HepG2 (cell line): Measurements from ENCODE around the gene ADSS1. TPM values are rescaled to one million over a fixed set of nuclear protein-coding genes. Genes with fewer than 3 reads are reported as not detected.

Experiments
- AGO2 ChIP-seq: fragments of 200-400 bp; formaldehyde crosslinking; optimal IDR thresholded peaks from 2 replicates; pipeline ENCODE3; 2017; ENCODE audit warnings: mild to moderate bottlenecking, low read depth, low read length, moderate library complexity
- CTCF ChIP-seq: sonication (generic); formaldehyde crosslinking; IDR thresholded peaks from 2 replicates; pipeline ENCODE4 v1.5.0; 2020; ENCODE audit warnings: mild to moderate bottlenecking, missing genetic modification reagents, moderate library complexity
- ERF ChIP-seq: IDR thresholded peaks from 2 replicates; pipeline ENCODE4 v1.6.1; 2018; ENCODE audit warnings: missing biosample characterization, missing genetic modification reagents
- GATAD2A ChIP-seq: IDR thresholded peaks from 2 replicates; pipeline ENCODE4 v1.6.1; 2016
- HDAC2 ChIP-seq: sonication (generic); formaldehyde crosslinking; IDR thresholded peaks from 2 replicates; pipeline ENCODE4 v1.4.0; 2020; ENCODE audit warnings: missing genetic modification reagents
- HOMEZ ChIP-seq: IDR thresholded peaks from 2 replicates; pipeline ENCODE4 v1.6.1; 2016; ENCODE audit warnings: low read depth
- HOXA3 ChIP-seq: sonication (generic); formaldehyde crosslinking; IDR thresholded peaks from 2 replicates; pipeline ENCODE4 v1.5.0; 2020; ENCODE audit warnings: missing genetic modification reagents
- LCORL ChIP-seq, 2 experiments: fragments of 450-650 bp in 1 of 2; sonication (generic) in 1 of 2; formaldehyde crosslinking in 1 of 2; IDR thresholded peaks; 2 replicates each; pipeline versions ENCODE4 v1.5.0 to v1.6.1; 2017 to 2020; ENCODE audit warnings: antibody characterized with exemption in 1 of 2, missing genetic modification reagents in 1 of 2
- NCOA5 ChIP-seq: sonication (generic); formaldehyde crosslinking; IDR thresholded peaks from 2 replicates; pipeline ENCODE4 v1.4.0; 2020; ENCODE audit warnings: missing genetic modification reagents
- NR2F1 ChIP-seq, 2 experiments: fragments of 450-650 bp in 1 of 2; formaldehyde crosslinking in 1 of 2; IDR thresholded peaks; 2 replicates each; pipeline versions ENCODE4 v1.5.0 to v1.6.1; 2016 to 2020; ENCODE audit warnings: mild to moderate bottlenecking in 1 of 2, missing compliant biosample characterization in 1 of 2, missing genetic modification reagents in 1 of 2, moderate library complexity in 1 of 2
- POLR2G ChIP-seq: fragments of 200-400 bp; formaldehyde crosslinking; IDR thresholded peaks from 2 replicates; pipeline ENCODE4 v1.6.1; 2018; ENCODE audit warnings: mild to moderate bottlenecking, low read depth, low read length, moderate library complexity
- SP5 ChIP-seq: IDR thresholded peaks from 2 replicates; pipeline ENCODE4 v1.6.1; 2016; ENCODE audit warnings: low read depth, borderline replicate concordance
- TEAD3 ChIP-seq: optimal IDR thresholded peaks from 2 replicates; pipeline ENCODE3; 2016; ENCODE audit warnings: borderline replicate concordance
- TGIF2 ChIP-seq: IDR thresholded peaks from 2 replicates; pipeline ENCODE4 v1.6.1; 2016; ENCODE audit warnings: control low read depth, missing compliant biosample characterization
- THRA ChIP-seq: sonication (generic); formaldehyde crosslinking; IDR thresholded peaks from 2 replicates; pipeline ENCODE4 v1.4.0; 2020; ENCODE audit warnings: missing genetic modification reagents, borderline replicate concordance
- XRCC5 ChIP-seq: fragments of 200-400 bp; formaldehyde crosslinking; optimal IDR thresholded peaks from 2 replicates; pipeline ENCODE3; 2017; ENCODE audit warnings: mild to moderate bottlenecking, low read length
- ZBTB20 ChIP-seq: sonication (generic); formaldehyde crosslinking; IDR thresholded peaks from 2 replicates; pipeline ENCODE4 v1.8.1; 2023; ENCODE audit warnings: missing genetic modification reagents, low read depth, mild to moderate bottlenecking, borderline replicate concordance
- ZBTB38 ChIP-seq: sonication (generic); formaldehyde crosslinking; IDR thresholded peaks from 2 replicates; pipeline ENCODE4 v1.5.1; 2020; ENCODE audit warnings: mild to moderate bottlenecking, missing genetic modification reagents
- ZC3H4 ChIP-seq: sonication (generic); formaldehyde crosslinking; IDR thresholded peaks from 2 replicates; pipeline ENCODE4 v1.4.0; 2020; ENCODE audit warnings: missing genetic modification reagents, borderline replicate concordance
- ZFY ChIP-seq: sonication (generic); formaldehyde crosslinking; IDR thresholded peaks from 2 replicates; pipeline ENCODE4 v1.4.0; 2020; ENCODE audit warnings: missing genetic modification reagents
- ZNF468 ChIP-seq: sonication (generic); formaldehyde crosslinking; IDR thresholded peaks from 2 replicates; pipeline ENCODE4 v1.8.0; 2022; ENCODE audit warnings: mild to moderate bottlenecking, moderate library complexity, missing genetic modification reagents
- ZNF552 ChIP-seq: sonication (generic); formaldehyde crosslinking; IDR thresholded peaks from 2 replicates; pipeline ENCODE4 v1.9.0; 2022; ENCODE audit warnings: missing genetic modification reagents, mild to moderate bottlenecking, borderline replicate concordance
- ZNF558 ChIP-seq: sonication (generic); formaldehyde crosslinking; IDR thresholded peaks from 2 replicates; pipeline ENCODE4 v1.9.0; 2022; ENCODE audit warnings: mild to moderate bottlenecking, missing genetic modification reagents, borderline replicate concordance
- ZNF780A ChIP-seq: sonication (generic); formaldehyde crosslinking; IDR thresholded peaks from 2 replicates; pipeline ENCODE4 v1.8.0; 2022; ENCODE audit warnings: mild to moderate bottlenecking, missing genetic modification reagents, moderate library complexity
- ZNF83 ChIP-seq: sonication (generic); formaldehyde crosslinking; IDR thresholded peaks from 2 replicates; pipeline ENCODE4 v1.4.0; 2020; ENCODE audit warnings: missing genetic modification reagents, mild to moderate bottlenecking, borderline replicate concordance
- ZNF883 ChIP-seq: sonication (generic); formaldehyde crosslinking; IDR thresholded peaks from 2 replicates; pipeline ENCODE4 v1.5.1; 2020; ENCODE audit warnings: mild to moderate bottlenecking, missing genetic modification reagents; ENCODE audit errors: not compliant biosample characterization
- polyA plus RNA-seq, 8 experiments: library from polyadenylated mRNA; depleted of rRNA in 3 of 8; stranded (reverse) in 7 of 8; unstranded in 1 of 8; fragments of >200 nt; fragmentation: Illumina TruSeq in 4 of 8; extraction: Trizol in 4 of 8; gene quantifications; 2 replicates each; pipeline versions ENCODE4 v1.2.1 to v1.2.3, GENCODE V29; 2011 to 2016; ENCODE audit warnings: low read depth in 4 of 8, missing spikeins in 1 of 8, mixed read lengths in 1 of 8; ENCODE audit not compliant: insufficient read depth in 1 of 8
- total RNA-seq, 5 experiments: library from RNA; depleted of rRNA; stranded (reverse); fragments of >200 nt; fragmentation: Illumina TruSeq; extraction: Trizol; gene quantifications; 2 replicates each; pipeline ENCODE4 v1.2.3, GENCODE V29; 2016; ENCODE audit warnings: low read depth in 1 of 5

Gene ADSS1
- total and polyA plus RNA-seq, 2 of the 13 experiments (the other 11 are each of a cell fraction or from before 2014, with no cell fraction given): 1.0 to 36.7 TPM

GRCh38 chr14:104749111-104749649, 25.2 kb downstream of the ADSS1 start (continued):
- TF ChIP-seq HOMEZ: peak; percentile 66; the same call in 1 of the 2 replicates
- TF ChIP-seq ZBTB38: peak; percentile 76; the same call in 1 of the 2 replicates
- no peak for TF ChIP-seq ZNF558 (CRISPR knock-in tag)
- TF ChIP-seq POLR2G: peak; percentile 54; the same call in 1 of the 2 replicates
- TF ChIP-seq THRA (CRISPR knock-in tag): peak; percentile 29; the same call in 1 of the 2 replicates
- 0 out of 2 replicates have a peak, but pooled peaks have one; percentile 54 for TF ChIP-seq ZBTB20 (CRISPR knock-in tag)
- no peak for TF ChIP-seq ZNF883
- TF ChIP-seq HOXA3 (CRISPR knock-in tag): peak; percentile 63; the same call in 1 of the 2 replicates
- TF ChIP-seq NCOA5 (CRISPR knock-in tag): no peak
- peak; percentile 77 for TF ChIP-seq CTCF
- TF ChIP-seq GATAD2A: peak; percentile 73
- peak; percentile 67; the same call in 1 of the 2 replicates for TF ChIP-seq ERF (CRISPR knock-in tag)
- TF ChIP-seq ZNF780A: peak; percentile 99
- peak; percentile 79 for TF ChIP-seq TEAD3
- no peak for TF ChIP-seq SP5 (CRISPR knock-in tag)
- no peak; the same call in 1 of the 2 replicates for TF ChIP-seq ZNF83 (CRISPR knock-in tag)
- no peak for TF ChIP-seq LCORL (IDR thresholded peaks at IDR 0.05)
- peak; percentile 80 for TF ChIP-seq LCORL (CRISPR knock-in tag; IDR thresholded peaks at IDR 0.05)
- no peak for TF ChIP-seq ZC3H4 (CRISPR knock-in tag)
- TF ChIP-seq ZFY (CRISPR knock-in tag): peak; percentile 46; the same call in 1 of the 2 replicates
- peak; percentile 70; the same call in 1 of the 2 replicates for TF ChIP-seq TGIF2 (CRISPR knock-in tag)
- TF ChIP-seq ZNF468: no peak
- 0 out of 2 replicates have a peak, but pooled peaks have one; percentile 30 for TF ChIP-seq ZNF552 (CRISPR knock-in tag)
- peak; percentile 73; the same call in 1 of the 2 replicates for TF ChIP-seq HDAC2 (CRISPR knock-in tag)
- TF ChIP-seq AGO2: peak; percentile 90
- 0 out of 4 replicates have a peak, but pooled peaks of 1 of the 2 experiments have one; percentile 30 for TF ChIP-seq NR2F1 (CRISPR knock-in tag; IDR thresholded peaks at IDR 0.05)
- peak; percentile 84 for TF ChIP-seq XRCC5
